ENCODE data around the gene TICAM1. TPM values are rescaled to one million over a fixed set of nuclear protein-coding genes. Genes with fewer than 3 reads are reported as not detected.

The TICAM1 gene
- total and polyA plus RNA-seq, 2 experiments from 2014 or later: 0.32 to 0.38 TPM

DNA sequence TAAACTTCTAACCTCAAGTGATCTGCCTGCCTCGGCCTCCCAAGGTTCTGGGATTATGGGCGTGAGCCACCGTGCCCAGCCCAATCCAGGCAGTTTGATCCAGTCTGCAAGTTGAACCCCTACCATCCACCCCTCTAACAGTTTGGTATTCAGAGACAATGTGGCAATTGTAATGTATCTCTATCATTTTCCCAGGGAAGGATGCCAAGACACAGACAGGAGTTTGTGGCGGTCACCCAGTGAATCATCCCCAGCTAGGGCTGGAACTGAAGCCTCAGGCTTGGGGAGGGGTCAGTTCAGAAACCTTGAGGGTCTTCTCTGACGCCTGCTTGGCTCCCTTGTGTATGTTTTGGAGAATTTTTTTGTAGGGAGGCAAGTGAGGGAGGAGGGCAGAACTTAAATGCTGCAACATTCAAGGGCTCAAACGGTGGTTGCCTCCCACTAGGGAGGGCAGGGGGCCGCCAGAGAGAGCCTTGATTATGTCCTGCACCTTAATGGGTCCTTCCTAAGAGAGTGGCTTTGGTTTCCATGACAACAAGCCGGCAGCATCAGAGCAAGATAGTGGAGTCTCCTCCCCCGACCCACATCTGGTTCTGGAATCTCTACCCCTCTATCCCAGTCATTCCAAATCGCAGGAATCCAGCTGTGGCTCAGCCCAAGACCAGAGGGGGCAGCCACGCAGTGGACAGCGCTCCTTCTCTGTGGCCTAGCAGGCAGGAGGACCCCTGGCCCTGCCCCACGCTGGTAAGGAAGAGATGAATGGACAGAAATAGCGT lies 54.9 kb downstream of the TICAM1 start:
- Mint-ChIP-seq H3K4me1 (no peaks in the 10 kb centered on the region), H3K27me3 (ENCODE audit: insufficient read depth, low read depth, poor library complexity) (peaks cover 7% of the 10 kb centered on the region), H3K36me3 (ENCODE audit: low read depth) (no peaks in the 10 kb centered on the region), H3K9me3 (peaks cover 4% of the 10 kb centered on the region; the same call in 1 of the 3 replicates), H3K4me3 (no peak overlapping the region), H3K27ac (no peak overlapping the region)
- peak; percentile 83 for DNase-seq (ENCODE audit: low spot score)
- H2AFZ ChIP-seq: no peak overlapping the region
- H3K4me3 ChIP-seq: no peak overlapping the region
- H3K4me2 ChIP-seq: no peak overlapping the region
- no peaks in the 10 kb centered on the region for H3F3A ChIP-seq (replicated peaks; ENCODE audit: low read depth)
- no peak overlapping the region for H3K27ac ChIP-seq (ENCODE audit: low read depth)
- peak; percentile 73 for ATAC-seq
- H3K27me3 ChIP-seq (ENCODE audit: insufficient read depth): no peaks in the 10 kb centered on the region
- no peaks in the 10 kb centered on the region for H3K9me2 ChIP-seq (ENCODE audit: insufficient read depth)
- no peak for TF ChIP-seq ZNF114 (CRISPR knock-in tag; IDR thresholded peaks at IDR 0.05)
- TF ChIP-seq, protein P1, sequence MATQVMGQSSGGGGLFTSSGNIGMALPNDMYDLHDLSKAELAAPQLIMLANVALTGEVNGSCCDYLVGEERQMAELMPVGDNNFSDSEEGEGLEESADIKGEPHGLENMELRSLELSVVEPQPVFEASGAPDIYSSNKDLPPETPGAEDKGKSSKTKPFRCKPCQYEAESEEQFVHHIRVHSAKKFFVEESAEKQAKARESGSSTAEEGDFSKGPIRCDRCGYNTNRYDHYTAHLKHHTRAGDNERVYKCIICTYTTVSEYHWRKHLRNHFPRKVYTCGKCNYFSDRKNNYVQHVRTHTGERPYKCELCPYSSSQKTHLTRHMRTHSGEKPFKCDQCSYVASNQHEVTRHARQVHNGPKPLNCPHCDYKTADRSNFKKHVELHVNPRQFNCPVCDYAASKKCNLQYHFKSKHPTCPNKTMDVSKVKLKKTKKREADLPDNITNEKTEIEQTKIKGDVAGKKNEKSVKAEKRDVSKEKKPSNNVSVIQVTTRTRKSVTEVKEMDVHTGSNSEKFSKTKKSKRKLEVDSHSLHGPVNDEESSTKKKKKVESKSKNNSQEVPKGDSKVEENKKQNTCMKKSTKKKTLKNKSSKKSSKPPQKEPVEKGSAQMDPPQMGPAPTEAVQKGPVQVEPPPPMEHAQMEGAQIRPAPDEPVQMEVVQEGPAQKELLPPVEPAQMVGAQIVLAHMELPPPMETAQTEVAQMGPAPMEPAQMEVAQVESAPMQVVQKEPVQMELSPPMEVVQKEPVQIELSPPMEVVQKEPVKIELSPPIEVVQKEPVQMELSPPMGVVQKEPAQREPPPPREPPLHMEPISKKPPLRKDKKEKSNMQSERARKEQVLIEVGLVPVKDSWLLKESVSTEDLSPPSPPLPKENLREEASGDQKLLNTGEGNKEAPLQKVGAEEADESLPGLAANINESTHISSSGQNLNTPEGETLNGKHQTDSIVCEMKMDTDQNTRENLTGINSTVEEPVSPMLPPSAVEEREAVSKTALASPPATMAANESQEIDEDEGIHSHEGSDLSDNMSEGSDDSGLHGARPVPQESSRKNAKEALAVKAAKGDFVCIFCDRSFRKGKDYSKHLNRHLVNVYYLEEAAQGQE (IDR thresholded peaks at IDR 0.05; ENCODE audit: unreplicated experiment): no peak
- TF ChIP-seq, protein P2, sequence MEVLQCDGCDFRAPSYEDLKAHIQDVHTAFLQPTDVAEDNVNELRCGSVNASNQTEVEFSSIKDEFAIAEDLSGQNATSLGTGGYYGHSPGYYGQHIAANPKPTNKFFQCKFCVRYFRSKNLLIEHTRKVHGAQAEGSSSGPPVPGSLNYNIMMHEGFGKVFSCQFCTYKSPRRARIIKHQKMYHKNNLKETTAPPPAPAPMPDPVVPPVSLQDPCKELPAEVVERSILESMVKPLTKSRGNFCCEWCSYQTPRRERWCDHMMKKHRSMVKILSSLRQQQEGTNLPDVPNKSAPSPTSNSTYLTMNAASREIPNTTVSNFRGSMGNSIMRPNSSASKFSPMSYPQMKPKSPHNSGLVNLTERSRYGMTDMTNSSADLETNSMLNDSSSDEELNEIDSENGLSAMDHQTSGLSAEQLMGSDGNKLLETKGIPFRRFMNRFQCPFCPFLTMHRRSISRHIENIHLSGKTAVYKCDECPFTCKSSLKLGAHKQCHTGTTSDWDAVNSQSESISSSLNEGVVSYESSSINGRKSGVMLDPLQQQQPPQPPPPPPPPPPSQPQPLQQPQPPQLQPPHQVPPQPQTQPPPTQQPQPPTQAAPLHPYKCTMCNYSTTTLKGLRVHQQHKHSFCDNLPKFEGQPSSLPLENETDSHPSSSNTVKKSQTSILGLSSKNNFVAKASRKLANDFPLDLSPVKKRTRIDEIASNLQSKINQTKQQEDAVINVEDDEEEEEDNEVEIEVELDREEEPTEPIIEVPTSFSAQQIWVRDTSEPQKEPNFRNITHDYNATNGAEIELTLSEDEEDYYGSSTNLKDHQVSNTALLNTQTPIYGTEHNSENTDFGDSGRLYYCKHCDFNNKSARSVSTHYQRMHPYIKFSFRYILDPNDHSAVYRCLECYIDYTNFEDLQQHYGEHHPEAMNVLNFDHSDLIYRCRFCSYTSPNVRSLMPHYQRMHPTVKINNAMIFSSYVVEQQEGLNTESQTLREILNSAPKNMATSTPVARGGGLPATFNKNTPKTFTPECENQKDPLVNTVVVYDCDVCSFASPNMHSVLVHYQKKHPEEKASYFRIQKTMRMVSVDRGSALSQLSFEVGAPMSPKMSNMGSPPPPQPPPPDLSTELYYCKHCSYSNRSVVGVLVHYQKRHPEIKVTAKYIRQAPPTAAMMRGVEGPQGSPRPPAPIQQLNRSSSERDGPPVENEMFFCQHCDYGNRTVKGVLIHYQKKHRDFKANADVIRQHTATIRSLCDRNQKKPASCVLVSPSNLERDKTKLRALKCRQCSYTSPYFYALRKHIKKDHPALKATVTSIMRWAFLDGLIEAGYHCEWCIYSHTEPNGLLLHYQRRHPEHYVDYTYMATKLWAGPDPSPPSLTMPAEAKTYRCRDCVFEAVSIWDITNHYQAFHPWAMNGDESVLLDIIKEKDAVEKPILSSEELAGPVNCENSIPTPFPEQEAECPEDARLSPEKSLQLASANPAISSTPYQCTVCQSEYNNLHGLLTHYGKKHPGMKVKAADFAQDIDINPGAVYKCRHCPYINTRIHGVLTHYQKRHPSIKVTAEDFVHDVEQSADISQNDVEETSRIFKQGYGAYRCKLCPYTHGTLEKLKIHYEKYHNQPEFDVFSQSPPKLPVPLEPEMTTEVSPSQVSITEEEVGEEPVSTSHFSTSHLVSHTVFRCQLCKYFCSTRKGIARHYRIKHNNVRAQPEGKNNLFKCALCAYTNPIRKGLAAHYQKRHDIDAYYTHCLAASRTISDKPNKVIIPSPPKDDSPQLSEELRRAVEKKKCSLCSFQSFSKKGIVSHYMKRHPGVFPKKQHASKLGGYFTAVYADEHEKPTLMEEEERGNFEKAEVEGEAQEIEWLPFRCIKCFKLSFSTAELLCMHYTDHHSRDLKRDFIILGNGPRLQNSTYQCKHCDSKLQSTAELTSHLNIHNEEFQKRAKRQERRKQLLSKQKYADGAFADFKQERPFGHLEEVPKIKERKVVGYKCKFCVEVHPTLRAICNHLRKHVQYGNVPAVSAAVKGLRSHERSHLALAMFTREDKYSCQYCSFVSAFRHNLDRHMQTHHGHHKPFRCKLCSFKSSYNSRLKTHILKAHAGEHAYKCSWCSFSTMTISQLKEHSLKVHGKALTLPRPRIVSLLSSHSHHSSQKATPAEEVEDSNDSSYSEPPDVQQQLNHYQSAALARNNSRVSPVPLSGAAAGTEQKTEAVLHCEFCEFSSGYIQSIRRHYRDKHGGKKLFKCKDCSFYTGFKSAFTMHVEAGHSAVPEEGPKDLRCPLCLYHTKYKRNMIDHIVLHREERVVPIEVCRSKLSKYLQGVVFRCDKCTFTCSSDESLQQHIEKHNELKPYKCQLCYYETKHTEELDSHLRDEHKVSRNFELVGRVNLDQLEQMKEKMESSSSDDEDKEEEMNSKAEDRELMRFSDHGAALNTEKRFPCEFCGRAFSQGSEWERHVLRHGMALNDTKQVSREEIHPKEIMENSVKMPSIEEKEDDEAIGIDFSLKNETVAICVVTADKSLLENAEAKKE (CRISPR knock-in tag; IDR thresholded peaks at IDR 0.05): no peak
- TF ChIP-seq, protein P3, sequence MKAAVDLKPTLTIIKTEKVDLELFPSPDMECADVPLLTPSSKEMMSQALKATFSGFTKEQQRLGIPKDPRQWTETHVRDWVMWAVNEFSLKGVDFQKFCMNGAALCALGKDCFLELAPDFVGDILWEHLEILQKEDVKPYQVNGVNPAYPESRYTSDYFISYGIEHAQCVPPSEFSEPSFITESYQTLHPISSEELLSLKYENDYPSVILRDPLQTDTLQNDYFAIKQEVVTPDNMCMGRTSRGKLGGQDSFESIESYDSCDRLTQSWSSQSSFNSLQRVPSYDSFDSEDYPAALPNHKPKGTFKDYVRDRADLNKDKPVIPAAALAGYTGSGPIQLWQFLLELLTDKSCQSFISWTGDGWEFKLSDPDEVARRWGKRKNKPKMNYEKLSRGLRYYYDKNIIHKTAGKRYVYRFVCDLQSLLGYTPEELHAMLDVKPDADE (IDR thresholded peaks at IDR 0.05): no peak
- TF ChIP-seq JUNB (IDR thresholded peaks at IDR 0.05; ENCODE audit: unreplicated experiment): no peak
- TF ChIP-seq STAT1 (IDR thresholded peaks at IDR 0.05; ENCODE audit: unreplicated experiment): no peak
- H4K20me1 ChIP-seq (replicated peaks; ENCODE audit: insufficient read depth): no peaks in the 10 kb centered on the region
- no peaks in the 10 kb centered on the region for H3K4me1 ChIP-seq (ENCODE audit: insufficient read depth)
- no peaks in the 10 kb centered on the region for H3K79me2 ChIP-seq (replicated peaks; ENCODE audit: insufficient read depth)
- no peaks in the 10 kb centered on the region for H3K36me3 ChIP-seq (ENCODE audit: insufficient read depth)

All from GM23338 (cell line).